HCEC 1CT (cell line): ENCODE results near the gene ANKRD11.

Experiments used
- DNase-seq: peaks from one replicate; pipeline ENCODE4 v3.0.0-alpha.2; 2017

ANKRD11 gene

GRCh38 chr16:89361751-89362539 lies 128.4 kb downstream of the ANKRD11 start:
- peak; percentile 32 for DNase-seq

GRCh38 chr16:89360760-89361435 lies 129.5 kb downstream of the ANKRD11 start:
- DNase-seq: no peak

- DNase-seq: no peak
These were observed 130.9 kb downstream of the ANKRD11 start for GRCh38 chr16:89359264-89360147.

- no peak for DNase-seq
These were observed 132.0 kb downstream of the ANKRD11 start for GRCh38 chr16:89358030-89359005.

GRCh38 chr16:89357055-89357816 lies 133.1 kb downstream of the ANKRD11 start:
- no peak for DNase-seq

GRCh38 chr16:89355686-89356085 lies 134.7 kb downstream of the ANKRD11 start:
- DNase-seq: no peak

GRCh38 chr16:89355007-89355406 lies 135.4 kb downstream of the ANKRD11 start:
- no peak for DNase-seq

- DNase-seq: no peak
These were observed 136.0 kb downstream of the ANKRD11 start for GRCh38 chr16:89354325-89354724.

GRCh38 chr16:89352091-89352681 lies 138.2 kb downstream of the ANKRD11 start:
- DNase-seq: no peak

GRCh38 chr16:89351645-89352044 lies 138.7 kb downstream of the ANKRD11 start:
- DNase-seq: no peak

GRCh38 chr16:89350701-89351380 lies 139.5 kb downstream of the ANKRD11 start:
- DNase-seq: no peak

- DNase-seq: no peak
These were observed 140.3 kb downstream of the ANKRD11 start for GRCh38 chr16:89349947-89350633.

GRCh38 chr16:89347807-89348206 lies 142.6 kb downstream of the ANKRD11 start:
- no peak for DNase-seq

GRCh38 chr16:89346869-89347268 lies 143.5 kb downstream of the ANKRD11 start:
- no peak for DNase-seq

GRCh38 chr16:89345642-89346150 lies 144.7 kb downstream of the ANKRD11 start:
- DNase-seq: no peak

GRCh38 chr16:89344846-89345611 lies 145.3 kb downstream of the ANKRD11 start:
- no peak for DNase-seq

GRCh38 chr16:89344458-89344834 lies 145.9 kb downstream of the ANKRD11 start:
- no peak for DNase-seq
